B cell (primary cell): ENCODE data around the gene UGGT1. TPM values are rescaled to one million over a fixed set of nuclear protein-coding genes. Genes with fewer than 3 reads are reported as not detected.

Experiments used
- ATAC-seq: fragments of 200-7000 bp; cut with Tn5 transposase; one replicate; pipeline ENCODE4 v1.10.0; 2021; ENCODE audit warnings: low read depth, mild to moderate bottlenecking, moderate number of reproducible peaks, moderate library complexity
- CTCF ChIA-PET: fragments of 350-600 bp; sonication (Branson Sonifier 250); formaldehyde crosslinking; loops from one replicate; lab custom pipeline; 2021; ENCODE audit warnings: antibody characterized with exemption, inconsistent platforms; lab: Charles Lee
- POLR2A ChIA-PET: fragments of 350-600 bp; sonication (Branson Sonifier 250); formaldehyde crosslinking; loops from one replicate; lab custom pipeline; 2021; ENCODE audit warnings: antibody characterized with exemption; lab: Charles Lee
- DNase-seq: peaks from one replicate; pipeline ENCODE4 v3.0.0; 2013
- H2AFZ ChIP-seq: 2 replicates; pipeline ENCODE4 v1.6.1; 2012; ENCODE audit warnings: mild to moderate bottlenecking, low read depth, low read length; ENCODE audit not compliant: insufficient read depth, poor library complexity, severe bottlenecking
- H3K27ac ChIP-seq, 2 donors: 1 replicate in 1 of 2; 2 replicates in 1 of 2; pipeline ENCODE4 v1.5.1; 2012 to 2013; ENCODE audit warnings: low read length in 2 of 2, mild to moderate bottlenecking in 2 of 2, moderate library complexity in 1 of 2
- H3K27me3 ChIP-seq, 4 experiments: fragments of 200-600 bp in 1 of 4; sonication (generic) in 1 of 4; replicated peaks in 1 of 4; 1 replicate in 2 of 4; 2 replicates in 2 of 4; pipeline versions ENCODE4 v1.6.1 to v1.7.0; 2013 to 2016; ENCODE audit warnings: low read length in 3 of 4, mild to moderate bottlenecking in 2 of 4, mixed read lengths in 1 of 4, moderate library complexity in 1 of 4; ENCODE audit not compliant: insufficient read depth in 4 of 4, control insufficient read depth in 3 of 4; ENCODE audit errors: control extremely low read depth in 1 of 4
- H3K36me3 ChIP-seq, 2 experiments: replicated peaks in 1 of 2; 1 replicate in 1 of 2; 2 replicates in 1 of 2; pipeline versions ENCODE4 v1.6.1 to v1.7.1; 2013; ENCODE audit warnings: low read length in 1 of 2; ENCODE audit not compliant: insufficient read depth in 2 of 2, control insufficient read depth in 1 of 2; ENCODE audit errors: control extremely low read depth in 1 of 2, extremely low read depth in 1 of 2
- H3K4me1 ChIP-seq, 2 donors: fragments of 200-600 bp in 1 of 2; sonication (generic) in 1 of 2; 1 replicate in 1 of 2; 2 replicates in 1 of 2; pipeline versions ENCODE4 v1.5.1 to v1.6.1; 2013 to 2017; ENCODE audit warnings: low read length in 2 of 2; ENCODE audit not compliant: control insufficient read depth in 2 of 2, insufficient read depth in 2 of 2
- H3K4me2 ChIP-seq: replicated peaks from 2 replicates; pipeline ENCODE3; 2012; ENCODE audit warnings: mild to moderate bottlenecking, low read depth, low read length; ENCODE audit not compliant: poor library complexity, severe bottlenecking
- H3K4me3 ChIP-seq, 5 experiments: fragments of 200-600 bp in 1 of 5; sonication (generic) in 1 of 5; 1 replicate in 3 of 5; 2 replicates in 2 of 5; pipeline versions ENCODE4 v1.5.1 to v1.7.0; 2011 to 2016; ENCODE audit warnings: low read length in 4 of 5, mild to moderate bottlenecking in 4 of 5, low read depth in 2 of 5, control low read depth in 1 of 5, moderate library complexity in 1 of 5; ENCODE audit not compliant: insufficient read depth in 1 of 5; ENCODE audit errors: control extremely low read depth in 1 of 5, extremely low read depth in 1 of 5
- H3K79me2 ChIP-seq: fragments of 200-600 bp; sonication (generic); one replicate; pipeline ENCODE4 v1.6.0; 2016; ENCODE audit warnings: low read length; ENCODE audit not compliant: control insufficient read depth, insufficient read depth
- H3K9ac ChIP-seq: fragments of 200-600 bp; sonication (generic); 2 replicates; pipeline ENCODE4 v1.6.1; 2017; ENCODE audit warnings: mild to moderate bottlenecking, low read length, moderate library complexity
- H3K9me3 ChIP-seq, 3 donors: one replicate each; pipeline versions ENCODE4 v1.6.1 to v1.7.1; 2013; ENCODE audit warnings: low read length in 2 of 3; ENCODE audit not compliant: control insufficient read depth in 2 of 3, insufficient read depth in 1 of 3; ENCODE audit errors: control extremely low read depth in 1 of 3
- H4K20me1 ChIP-seq: 2 replicates; pipeline ENCODE4 v1.6.0; 2012; ENCODE audit warnings: mild to moderate bottlenecking, low read length; ENCODE audit not compliant: insufficient read depth, control insufficient read depth, poor library complexity, severe bottlenecking
- H3K27ac Mint-ChIP-seq: one replicate; pipeline ENCODE4 v1.8.0; 2021; ENCODE audit warnings: mixed read lengths
- H3K27me3 Mint-ChIP-seq: one replicate; pipeline ENCODE4 v1.8.0; 2021; ENCODE audit warnings: mixed read lengths
- H3K4me1 Mint-ChIP-seq: one replicate; pipeline ENCODE4 v1.8.0; 2021; ENCODE audit warnings: mixed read lengths
- H3K4me3 Mint-ChIP-seq: one replicate; pipeline ENCODE4 v1.8.0; 2021; ENCODE audit warnings: mixed read lengths
- H3K9me3 Mint-ChIP-seq: one replicate; pipeline ENCODE4 v1.8.0; 2022; ENCODE audit warnings: mixed read lengths; ENCODE audit not compliant: insufficient read depth
- EZH2 ChIP-seq: IDR thresholded peaks from 2 replicates; pipeline ENCODE4 v1.6.1; 2012; ENCODE audit warnings: borderline replicate concordance, low read depth, mild to moderate bottlenecking, moderate library complexity, low read length; ENCODE audit not compliant: insufficient read depth, poor library complexity, severe bottlenecking
- WGBS: methylation state at CpG from one replicate; pipeline ENCODE4 v1.1.5; 2013; ENCODE audit warnings: missing lambda C conversion rate; ENCODE audit not compliant: insufficient coverage; 5-methylcytosine and 5-hydroxymethylcytosine counted together
- intact Hi-C: fragments of 100-400 bp; cut with micrococcal nuclease; formaldehyde crosslinking; loops from one replicate; pipeline ENCODE4 v1.10.0; 2022
- polyA plus RNA-seq: library from polyadenylated mRNA; depleted of rRNA; stranded (reverse); fragments of >200 nt; gene quantifications from 2 replicates; pipeline ENCODE4 v1.2.3, GENCODE V29; 2012
- total RNA-seq, 2 donors: library from RNA; stranded (reverse); fragments of 120-200 nt in 1 of 2; gene quantifications; 1 replicate in 1 of 2; 2 replicates in 1 of 2; pipeline versions ENCODE4 v1.2.3 to v1.2.4, GENCODE V29; 2013 to 2022
- TF ChIP-seq, protein P1 (sequence below): fragments of 200-600 bp; IDR thresholded peaks from one replicate; pipeline ENCODE4 v1.8.0; 2022; ENCODE audit warnings: antibody characterized with exemption, mild to moderate bottlenecking

The UGGT1 gene
- total and polyA plus RNA-seq, 2 donors (not counting 1 experiment from before 2014, with no cell fraction given), result 8.5 to 44.1 TPM

DNA sequence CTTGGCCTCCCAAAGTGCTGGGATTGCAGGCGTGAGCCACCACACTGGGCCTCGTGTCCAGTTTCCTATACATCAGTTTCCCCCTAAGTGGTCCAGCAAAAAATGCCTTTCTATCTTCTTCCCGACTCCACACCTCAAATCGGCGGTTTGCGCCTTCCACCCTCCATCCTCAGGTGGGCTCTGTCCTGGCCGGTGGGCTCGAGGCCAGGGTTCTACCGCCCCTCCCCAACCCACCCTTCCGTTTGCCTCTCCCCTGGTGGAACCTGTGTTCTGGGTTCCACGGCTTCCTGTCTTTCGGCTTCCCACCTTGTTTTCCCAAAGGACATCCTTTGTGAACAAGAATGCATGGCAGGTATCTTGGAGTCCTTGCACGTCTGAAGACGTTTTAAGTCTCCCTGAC is 123.3 kb downstream of the UGGT1 start:
- H3K27ac ChIP-seq, result no peak overlapping the region
- no peaks in the 10 kb centered on the region for H3K9me3 ChIP-seq
- WGBS, result over 99% methylated on average over 12 of the region's 14 CpGs
- H4K20me1 ChIP-seq, result no peaks in the 10 kb centered on the region
- no peaks in the 10 kb centered on the region for H3K79me2 ChIP-seq
- ChIA-PET POLR2A (no interaction called here), CTCF (no interaction called here)
- H3K9me3 Mint-ChIP-seq, result no peaks in the 10 kb centered on the region
- H3K4me3 Mint-ChIP-seq, result no peak overlapping the region
- no peak overlapping the region for H3K27ac Mint-ChIP-seq
- H3K4me3 ChIP-seq, result no peak overlapping the region
- no peaks in the 10 kb centered on the region for H3K27me3 ChIP-seq
- H2AFZ ChIP-seq, result no peak overlapping the region
- ATAC-seq (no peak), DNase-seq (no peak)
- no peaks in the 10 kb centered on the region for H3K36me3 ChIP-seq
- H3K27me3 Mint-ChIP-seq, result peaks cover 4% of the 10 kb centered on the region
- peaks cover 3 to 4% of the 10 kb centered on the region in 2 donors for H3K4me1 ChIP-seq
- H3K4me1 Mint-ChIP-seq, result peaks cover 3% of the 10 kb centered on the region
- H3K4me2 ChIP-seq, result no peak overlapping the region
- H3K9ac ChIP-seq, result no peak overlapping the region
- intact Hi-C loops, result no loop called here
- TF ChIP-seq, protein P1, sequence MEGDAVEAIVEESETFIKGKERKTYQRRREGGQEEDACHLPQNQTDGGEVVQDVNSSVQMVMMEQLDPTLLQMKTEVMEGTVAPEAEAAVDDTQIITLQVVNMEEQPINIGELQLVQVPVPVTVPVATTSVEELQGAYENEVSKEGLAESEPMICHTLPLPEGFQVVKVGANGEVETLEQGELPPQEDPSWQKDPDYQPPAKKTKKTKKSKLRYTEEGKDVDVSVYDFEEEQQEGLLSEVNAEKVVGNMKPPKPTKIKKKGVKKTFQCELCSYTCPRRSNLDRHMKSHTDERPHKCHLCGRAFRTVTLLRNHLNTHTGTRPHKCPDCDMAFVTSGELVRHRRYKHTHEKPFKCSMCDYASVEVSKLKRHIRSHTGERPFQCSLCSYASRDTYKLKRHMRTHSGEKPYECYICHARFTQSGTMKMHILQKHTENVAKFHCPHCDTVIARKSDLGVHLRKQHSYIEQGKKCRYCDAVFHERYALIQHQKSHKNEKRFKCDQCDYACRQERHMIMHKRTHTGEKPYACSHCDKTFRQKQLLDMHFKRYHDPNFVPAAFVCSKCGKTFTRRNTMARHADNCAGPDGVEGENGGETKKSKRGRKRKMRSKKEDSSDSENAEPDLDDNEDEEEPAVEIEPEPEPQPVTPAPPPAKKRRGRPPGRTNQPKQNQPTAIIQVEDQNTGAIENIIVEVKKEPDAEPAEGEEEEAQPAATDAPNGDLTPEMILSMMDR, result no peak
- no peak for TF ChIP-seq EZH2

DNA sequence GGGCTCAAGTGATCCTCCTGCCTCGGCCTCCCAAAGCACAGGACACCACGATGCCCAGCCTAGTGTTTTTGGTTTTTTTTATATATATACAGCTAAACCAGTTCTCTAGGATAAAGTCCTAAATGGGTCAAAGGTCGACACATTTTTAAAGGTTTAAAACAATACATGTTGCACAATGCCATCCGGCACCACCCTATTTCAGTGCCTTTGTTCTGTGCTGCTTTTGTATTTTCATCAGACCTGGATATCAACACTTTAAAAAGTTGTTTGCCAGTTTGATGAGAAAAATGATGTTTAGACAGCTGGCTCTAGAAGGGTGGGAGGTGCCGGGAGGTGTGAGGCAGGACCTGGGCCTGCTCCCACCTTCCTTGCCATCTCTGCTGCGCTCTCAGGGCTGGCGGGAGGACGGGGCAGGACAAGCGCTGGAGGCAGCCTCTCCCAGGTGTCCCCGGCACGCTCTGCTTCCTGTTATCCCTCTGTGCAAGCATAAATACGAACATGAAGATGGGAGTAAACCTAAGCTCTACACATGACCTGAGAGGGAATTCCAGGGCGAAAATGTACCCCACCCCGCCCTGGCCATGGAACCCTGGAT is 124.0 kb downstream of the UGGT1 start:
- 94% methylated on average over 8 of the region's 14 CpGs for WGBS

More for the DNA sequence above, 124.0 kb downstream of the UGGT1 start:
- Histone ChIP-seq H3K4me1 (peaks cover 3 to 4% of the 10 kb centered on the region in 2 donors), H3K9me3 (no peaks in the 10 kb centered on the region), H3K27me3 (no peaks in the 10 kb centered on the region), H2AFZ (no peak overlapping the region), H3K36me3 (no peaks in the 10 kb centered on the region), H3K4me2 (no peak overlapping the region), H3K79me2 (no peaks in the 10 kb centered on the region), H3K4me3 (no peak overlapping the region), H3K27ac (no peak overlapping the region), H3K9ac (no peak overlapping the region), H4K20me1 (no peaks in the 10 kb centered on the region)
- Mint-ChIP-seq H3K4me1 (peaks cover 3% of the 10 kb centered on the region), H3K27me3 (peaks cover 4% of the 10 kb centered on the region), H3K9me3 (no peaks in the 10 kb centered on the region), H3K4me3 (no peak overlapping the region), H3K27ac (no peak overlapping the region)
- DNase-seq (no peak), ATAC-seq (no peak)
- POLR2A ChIA-PET, result no interaction called here
- TF ChIP-seq, protein P1, result no peak
- TF ChIP-seq EZH2, result no peak
- intact Hi-C loops, result no loop called here
- CTCF ChIA-PET, result no interaction called here
